GM12873 (cell line): ENCODE results near the gene THNSL1.

Experiments used
- CTCF ChIP-seq: IDR thresholded peaks from 2 replicates; pipeline ENCODE4 v1.5.1; 2012; ENCODE audit warnings: low read depth, mild to moderate bottlenecking, moderate library complexity, low read length, control low read depth; ENCODE audit not compliant: insufficient read depth; ENCODE audit errors: missing control alignments

Gene THNSL1

GRCh38 chr10:25015828-25016375 lies 510 bp upstream of the THNSL1 start, which contains the start of gene ENKUR:
Gene ENKUR (minus strand): TSS chr10:25016158. CDS start chr10:25015936, 222 bp downstream.
- no peak for TF ChIP-seq CTCF

- no peak for TF ChIP-seq CTCF
These were observed 760 bp downstream of the THNSL1 start for GRCh38 chr10:25017154-25017590.

GRCh38 chr10:25017661-25018060 lies 1.2 kb downstream of the THNSL1 start:
- TF ChIP-seq CTCF = no peak

- no peak for TF ChIP-seq CTCF
These were observed 2.3 kb downstream of the THNSL1 start for GRCh38 chr10:25018703-25019102.

- TF ChIP-seq CTCF = no peak
These were observed 6.9 kb downstream of the THNSL1 start for GRCh38 chr10:25023278-25023677.

GRCh38 chr10:25024528-25024927 lies 8.1 kb downstream of the THNSL1 start:
- no peak for TF ChIP-seq CTCF

GRCh38 chr10:25026463-25026862 lies 10.1 kb downstream of the THNSL1 start:
- no peak for TF ChIP-seq CTCF
